Skeletal muscle cell (primary cell): ENCODE measurements around the gene DPP8.

Experiments
- DNase-seq: peaks from one replicate; pipeline ENCODE4 v3.0.0-alpha.2; 2010; ENCODE audit warnings: low read depth
- H3K4me3 ChIP-seq: 2 replicates; pipeline ENCODE4 v1.5.1; 2011; ENCODE audit warnings: low read depth, mild to moderate bottlenecking, control low read depth, low read length, moderate library complexity

The DPP8 gene

GRCh38 chr15:65393091-65393490 is 124.4 kb downstream of the DPP8 start:
- no peak overlapping the region for H3K4me3 ChIP-seq
- no peak for DNase-seq
